ENCODE measurements around the gene GTF2H2. TPM values are rescaled to one million over a fixed set of nuclear protein-coding genes. Genes with fewer than 3 reads are reported as not detected.

Gene GTF2H2
- total and polyA plus RNA-seq, 2 donors (not counting 3 experiments of a cell fraction or from before 2014, with no cell fraction given) = 3.6 to 19.6 TPM

DNA sequence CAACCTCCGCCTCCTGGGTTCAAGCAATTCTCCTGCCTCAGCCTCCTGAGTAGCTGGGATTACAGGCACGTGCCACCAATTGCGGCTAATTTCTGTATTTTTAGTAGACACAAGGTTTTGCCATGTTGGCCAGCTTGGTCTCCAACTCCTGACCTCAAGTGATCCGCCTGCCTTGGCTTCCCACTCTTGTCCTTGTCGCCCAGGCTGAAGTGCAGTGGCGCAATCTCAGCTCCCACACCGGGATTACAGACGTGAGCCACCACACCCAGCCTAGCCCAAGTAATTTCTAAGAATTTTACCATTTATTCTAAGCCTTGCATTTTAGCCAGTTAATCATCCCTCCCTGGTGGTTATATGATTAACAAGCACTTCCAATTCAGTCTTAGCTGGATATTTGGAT is 53.3 kb downstream of the GTF2H2 start:
- H3K4me1 ChIP-seq (ENCODE audit: control insufficient read depth, extremely low read depth, insufficient read depth, low read length) = no peaks in the 10 kb centered on the region
- no peaks in the 10 kb centered on the region for H3K36me3 ChIP-seq (ENCODE audit: control insufficient read depth in 2 of 2, extremely low read depth in 1 of 2, insufficient read depth in 2 of 2, low read length in 2 of 2)
- CTCF ChIA-PET = interaction anchor here (1.3 kb wide), 1 partner anchor 1921 kb away, joined by 3 read pairs; the partner anchor contains the start of gene SLC30A5
- no peaks in the 10 kb centered on the region for H3K79me2 ChIP-seq (ENCODE audit: control insufficient read depth, insufficient read depth, low read length)
- no peak overlapping the region for H3K4me2 ChIP-seq (ENCODE audit: insufficient read depth, low read length)
- no peak overlapping the region for H3K9ac ChIP-seq (replicated peaks; ENCODE audit: extremely low read depth, insufficient read depth, low read length)
- H4K20me1 ChIP-seq (replicated peaks; ENCODE audit: control insufficient read depth, extremely low read depth, insufficient read depth, low read length) = no peaks in the 10 kb centered on the region
- BruUV-seq (replicated peaks) = no TSS peak
- H3K9me1 ChIP-seq (replicated peaks; ENCODE audit: control insufficient read depth, extremely low read depth, insufficient read depth, low read length) = no peaks in the 10 kb centered on the region
- DNase-seq (ENCODE audit: low read depth, low spot score) = peak; percentile 0
- intact Hi-C loops (cut with micrococcal nuclease) (no loop called here), dilution Hi-C loops (cut with MboI; ENCODE audit: extremely low pct_ligation_motif_present, low sequenced_read_pairs) (no loop called here)
- no peak overlapping the region for H3K4me3 ChIP-seq (replicated peaks in 1 of 3; ENCODE audit: insufficient read depth in 1 of 3, low read depth in 1 of 3, low read length in 3 of 3)
- POLR2A ChIA-PET = no interaction called here
- FAIRE-seq = no peak
- H2AFZ ChIP-seq (ENCODE audit: low read depth, low read length) = no peak overlapping the region
- H3K27ac ChIP-seq (ENCODE audit: insufficient read depth, low read depth, low read length) = no peak overlapping the region
- TF ChIP-seq, protein P1, sequence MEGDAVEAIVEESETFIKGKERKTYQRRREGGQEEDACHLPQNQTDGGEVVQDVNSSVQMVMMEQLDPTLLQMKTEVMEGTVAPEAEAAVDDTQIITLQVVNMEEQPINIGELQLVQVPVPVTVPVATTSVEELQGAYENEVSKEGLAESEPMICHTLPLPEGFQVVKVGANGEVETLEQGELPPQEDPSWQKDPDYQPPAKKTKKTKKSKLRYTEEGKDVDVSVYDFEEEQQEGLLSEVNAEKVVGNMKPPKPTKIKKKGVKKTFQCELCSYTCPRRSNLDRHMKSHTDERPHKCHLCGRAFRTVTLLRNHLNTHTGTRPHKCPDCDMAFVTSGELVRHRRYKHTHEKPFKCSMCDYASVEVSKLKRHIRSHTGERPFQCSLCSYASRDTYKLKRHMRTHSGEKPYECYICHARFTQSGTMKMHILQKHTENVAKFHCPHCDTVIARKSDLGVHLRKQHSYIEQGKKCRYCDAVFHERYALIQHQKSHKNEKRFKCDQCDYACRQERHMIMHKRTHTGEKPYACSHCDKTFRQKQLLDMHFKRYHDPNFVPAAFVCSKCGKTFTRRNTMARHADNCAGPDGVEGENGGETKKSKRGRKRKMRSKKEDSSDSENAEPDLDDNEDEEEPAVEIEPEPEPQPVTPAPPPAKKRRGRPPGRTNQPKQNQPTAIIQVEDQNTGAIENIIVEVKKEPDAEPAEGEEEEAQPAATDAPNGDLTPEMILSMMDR (IDR thresholded peaks at IDR 0.05; ENCODE audit: extremely low read depth in 1 of 2, insufficient read depth in 1 of 2, low read depth in 1 of 2, low read length in 2 of 2) = no peak
- TF ChIP-seq JUN (IDR thresholded peaks at IDR 0.05; ENCODE audit: borderline replicate concordance, insufficient read depth, insufficient read length, low read depth) = no peak
- TF ChIP-seq MYC (IDR thresholded peaks at IDR 0.05; ENCODE audit: low read depth, low read length) = no peak
- no peak for TF ChIP-seq POLR2AphosphoS5 (IDR thresholded peaks at IDR 0.05; ENCODE audit: insufficient read depth, low read depth, low read length)
- TF ChIP-seq FOS (IDR thresholded peaks at IDR 0.05; ENCODE audit: borderline replicate concordance, insufficient read depth, low read length) = no peak
- no peak for TF ChIP-seq EZH2 (IDR thresholded peaks at IDR 0.05; ENCODE audit: borderline replicate concordance, low read depth, low read length, severe bottlenecking)
- no peak for TF ChIP-seq GATA2 (IDR thresholded peaks at IDR 0.05; ENCODE audit: insufficient read depth, insufficient read length, low read depth, low read length)
- TF ChIP-seq POLR2A (IDR thresholded peaks at IDR 0.05; ENCODE audit: low read depth, low read length) = no peak
- TF ChIP-seq, protein P2, sequence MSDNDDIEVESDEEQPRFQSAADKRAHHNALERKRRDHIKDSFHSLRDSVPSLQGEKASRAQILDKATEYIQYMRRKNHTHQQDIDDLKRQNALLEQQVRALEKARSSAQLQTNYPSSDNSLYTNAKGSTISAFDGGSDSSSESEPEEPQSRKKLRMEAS (IDR thresholded peaks at IDR 0.05; ENCODE audit: insufficient read depth, insufficient read length) = no peak
- no peaks in the 10 kb centered on the region for H3K27me3 ChIP-seq (ENCODE audit: control insufficient read depth in 2 of 2, insufficient read depth in 2 of 2, low read length in 2 of 2)
- H3K9me3 ChIP-seq (replicated peaks; ENCODE audit: control insufficient read depth, insufficient read depth, low read length) = no peaks in the 10 kb centered on the region

Data from endothelial cell of umbilical vein (primary cell).